ENCODE measurements around the gene EFCC1.

- TF ChIP-seq POLR2A (IDR thresholded peaks at IDR 0.05) (no peak), CTCF (IDR thresholded peaks at IDR 0.05) (no peak), POLR2AphosphoS5 (IDR thresholded peaks at IDR 0.05) (no peak)
Measured at GRCh38 chr3:129046732-129047552, 45.8 kb downstream of the EFCC1 start.

All from sigmoid colon (tissue), 4 donors.